ENCODE results near the gene SBF1.

SBF1 gene

GRCh38 chr22:50485221-50486131 is 10.6 kb upstream of the SBF1 start:
- FAIRE-seq: no peak

- no peak for FAIRE-seq
Observed at GRCh38 chr22:50483977-50484853, 9.4 kb upstream of the SBF1 start.

GRCh38 chr22:50483556-50483955 is 8.7 kb upstream of the SBF1 start:
- no peak for FAIRE-seq

DNA sequence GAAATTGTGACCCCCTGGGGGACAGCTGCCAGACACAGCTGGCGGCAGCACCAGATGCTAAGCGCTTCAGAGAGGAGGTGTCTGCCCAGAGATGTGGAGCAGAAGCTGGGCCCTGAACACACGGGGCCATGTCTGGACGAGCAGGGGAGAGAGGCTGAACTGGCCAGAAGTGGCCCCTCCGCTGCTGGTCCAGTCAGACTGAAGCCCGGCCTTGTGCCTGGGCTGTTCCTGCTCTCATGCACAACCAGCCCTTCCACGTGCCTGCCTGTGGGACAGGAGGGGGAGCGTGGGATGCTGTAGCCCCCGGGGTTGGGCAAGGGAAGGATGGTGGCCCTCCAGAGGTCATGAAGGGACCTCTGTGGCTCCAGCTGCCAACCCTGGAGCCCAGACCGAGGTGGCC is 8.3 kb upstream of the SBF1 start:
- FAIRE-seq: no peak

GRCh38 chr22:50482107-50483074 is 7.6 kb upstream of the SBF1 start:
- no peak for FAIRE-seq

DNA sequence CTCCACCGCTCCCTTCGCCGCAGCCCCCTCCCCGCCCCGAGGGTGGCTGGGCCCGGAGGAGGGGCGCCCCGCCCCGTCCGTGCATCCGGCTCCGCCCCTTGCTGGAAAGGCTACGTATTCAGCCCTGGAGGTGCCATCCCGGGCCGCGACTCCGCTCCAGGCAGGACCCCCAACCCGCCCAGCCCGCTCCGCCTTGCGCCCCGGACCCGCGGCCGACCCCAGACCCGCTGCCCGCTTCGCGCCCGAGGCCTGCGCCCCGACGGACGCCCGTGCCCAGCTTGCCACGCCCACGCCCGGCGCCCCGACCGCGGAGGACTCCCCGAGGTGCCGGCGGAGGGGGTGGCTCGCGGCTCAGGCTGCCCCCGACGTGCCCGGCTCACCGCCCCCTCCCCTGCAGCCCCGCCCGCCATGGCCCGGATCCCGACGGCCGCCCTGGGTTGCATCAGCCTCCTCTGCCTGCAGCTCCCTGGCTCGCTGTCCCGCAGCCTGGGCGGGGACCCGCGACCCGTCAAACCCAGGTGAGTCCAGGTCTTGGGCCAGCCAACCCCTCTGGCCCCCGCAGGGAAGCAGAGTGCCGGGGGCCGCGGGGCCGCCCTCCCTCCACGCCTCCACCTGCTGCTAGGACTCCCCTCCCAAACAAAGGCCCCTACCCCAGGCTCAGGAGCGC is 6.7 kb upstream of the SBF1 start, which contains the start of gene ADM2:
Gene ADM2, plus strand, starts transcription at position 104 of the 667 bp plus-strand sequence. Its CDS starts 305 bp downstream, at position 409.
- no peak for FAIRE-seq

GRCh38 chr22:50481045-50481439 is 6.2 kb upstream of the SBF1 start:
- no peak for FAIRE-seq

DNA sequence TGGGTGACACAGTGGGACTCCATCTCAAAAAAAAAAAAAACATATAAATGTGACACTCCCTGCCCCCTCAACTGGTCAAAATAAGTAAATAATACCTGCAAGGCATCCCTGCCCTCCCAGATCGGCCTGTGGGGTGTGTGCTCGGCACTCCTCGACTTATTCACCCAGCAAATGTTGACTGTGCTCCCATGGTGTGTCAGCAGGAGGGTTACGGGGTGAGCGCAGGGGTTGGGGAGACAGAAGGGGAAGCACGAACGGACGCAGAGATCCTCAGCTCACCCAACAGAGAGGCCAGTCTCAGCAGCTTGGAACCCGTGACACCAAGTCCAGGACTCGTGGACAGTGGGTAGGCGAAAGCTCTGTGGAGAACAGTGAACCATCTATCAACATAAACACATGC is 4.9 kb upstream of the SBF1 start:
- no peak for FAIRE-seq

- no peak for FAIRE-seq
Observed at GRCh38 chr22:50477923-50478322, 3.1 kb upstream of the SBF1 start.

GRCh38 chr22:50476868-50477267 is 2.0 kb upstream of the SBF1 start:
- FAIRE-seq: no peak

- no peak for FAIRE-seq
Observed at GRCh38 chr22:50475652-50476002, 792 bp upstream of the SBF1 start.

GRCh38 chr22:50473855-50474671 is 772 bp downstream of the SBF1 start:
- no peak for FAIRE-seq

DNA sequence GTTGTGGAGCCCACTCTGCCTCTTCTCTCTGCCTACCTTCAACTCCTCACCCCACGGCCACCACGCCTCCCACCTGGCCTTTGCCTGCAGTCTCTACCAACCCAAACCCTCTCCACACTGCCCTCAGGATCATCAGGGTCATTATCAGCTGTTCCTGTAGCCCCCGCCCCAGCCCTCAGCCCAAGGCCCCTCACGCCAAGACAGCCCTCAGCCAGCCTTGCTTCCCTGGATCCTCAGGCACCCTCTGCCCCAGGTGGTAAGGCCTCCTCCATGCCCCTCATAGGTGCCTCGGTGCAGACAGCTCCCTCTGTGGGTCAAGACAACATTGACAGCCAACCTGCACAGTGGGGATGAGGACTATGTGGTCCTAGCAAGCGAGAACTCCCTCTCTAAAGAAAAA is 1.7 kb downstream of the SBF1 start:
- no peak for FAIRE-seq

GRCh38 chr22:50471962-50472361 is 2.9 kb downstream of the SBF1 start:
- no peak for FAIRE-seq

GRCh38 chr22:50471197-50471847 is 3.5 kb downstream of the SBF1 start:
- no peak for FAIRE-seq

DNA sequence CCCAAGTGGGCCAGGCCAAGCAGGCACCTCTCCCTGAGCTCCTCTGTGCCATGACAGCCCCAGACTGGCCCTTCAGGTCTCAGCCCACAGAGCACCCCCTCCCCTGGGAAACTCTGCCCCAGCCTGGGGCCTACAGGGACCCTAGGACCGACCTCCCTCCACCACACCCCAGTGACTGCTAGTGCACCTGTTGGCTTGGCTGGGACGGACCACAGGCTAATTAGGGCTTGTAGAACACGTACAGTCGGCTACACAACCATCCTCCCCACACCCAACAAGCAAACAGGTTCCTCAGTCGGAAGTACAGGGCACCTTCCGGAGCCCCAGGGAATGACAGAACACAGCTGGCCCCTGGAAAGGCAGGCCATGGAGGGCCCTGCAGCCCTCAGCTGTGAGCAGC is 4.3 kb downstream of the SBF1 start:
- no peak for FAIRE-seq

- FAIRE-seq: no peak
Observed at GRCh38 chr22:50469377-50470305, 5.2 kb downstream of the SBF1 start.

- FAIRE-seq: no peak
Observed at GRCh38 chr22:50468626-50469025, 6.2 kb downstream of the SBF1 start.

- FAIRE-seq: no peak
Observed at GRCh38 chr22:50467773-50468440, 6.9 kb downstream of the SBF1 start.

Data from islet of Langerhans (tissue), 1 donor.